ENCODE results near the gene AJAP1. TPM values are rescaled to one million over a fixed set of nuclear protein-coding genes. Genes with fewer than 3 reads are reported as not detected.

AJAP1 gene
- total and polyA plus RNA-seq, 2 experiments from 2014 or later = not detected

DNA sequence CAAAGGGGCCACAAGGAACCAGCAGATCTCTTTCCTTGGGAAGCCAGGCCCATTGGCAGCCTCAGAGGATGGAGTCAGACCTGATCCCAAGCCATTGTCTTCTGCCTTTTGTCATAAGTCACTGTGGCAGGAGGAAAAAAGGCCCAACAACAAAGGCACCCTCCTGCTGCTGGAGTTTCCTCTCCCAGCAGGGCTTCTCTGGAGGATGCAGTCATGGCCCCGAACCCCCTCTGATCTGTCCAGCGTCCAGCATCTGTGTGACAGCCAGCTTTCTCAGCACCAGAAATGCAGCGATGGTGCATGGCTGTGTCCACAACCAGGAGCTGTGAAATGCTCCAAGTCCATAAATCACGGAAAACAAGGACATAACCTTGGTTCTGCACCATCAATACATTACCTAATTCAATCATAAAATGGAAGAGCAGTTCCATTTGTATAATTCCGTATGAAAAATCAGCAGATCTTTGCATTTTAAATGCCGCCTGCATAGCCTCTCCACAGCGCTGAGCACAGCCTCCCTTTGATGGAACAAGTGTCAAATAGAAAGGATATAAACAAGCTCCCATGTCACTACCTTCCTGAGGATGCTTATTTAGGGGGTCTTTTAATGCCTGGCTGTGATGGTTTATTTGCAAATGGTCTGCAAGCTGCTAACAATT lies 30.6 kb downstream of the AJAP1 start (continued):
- TF ChIP-seq, protein P1, sequence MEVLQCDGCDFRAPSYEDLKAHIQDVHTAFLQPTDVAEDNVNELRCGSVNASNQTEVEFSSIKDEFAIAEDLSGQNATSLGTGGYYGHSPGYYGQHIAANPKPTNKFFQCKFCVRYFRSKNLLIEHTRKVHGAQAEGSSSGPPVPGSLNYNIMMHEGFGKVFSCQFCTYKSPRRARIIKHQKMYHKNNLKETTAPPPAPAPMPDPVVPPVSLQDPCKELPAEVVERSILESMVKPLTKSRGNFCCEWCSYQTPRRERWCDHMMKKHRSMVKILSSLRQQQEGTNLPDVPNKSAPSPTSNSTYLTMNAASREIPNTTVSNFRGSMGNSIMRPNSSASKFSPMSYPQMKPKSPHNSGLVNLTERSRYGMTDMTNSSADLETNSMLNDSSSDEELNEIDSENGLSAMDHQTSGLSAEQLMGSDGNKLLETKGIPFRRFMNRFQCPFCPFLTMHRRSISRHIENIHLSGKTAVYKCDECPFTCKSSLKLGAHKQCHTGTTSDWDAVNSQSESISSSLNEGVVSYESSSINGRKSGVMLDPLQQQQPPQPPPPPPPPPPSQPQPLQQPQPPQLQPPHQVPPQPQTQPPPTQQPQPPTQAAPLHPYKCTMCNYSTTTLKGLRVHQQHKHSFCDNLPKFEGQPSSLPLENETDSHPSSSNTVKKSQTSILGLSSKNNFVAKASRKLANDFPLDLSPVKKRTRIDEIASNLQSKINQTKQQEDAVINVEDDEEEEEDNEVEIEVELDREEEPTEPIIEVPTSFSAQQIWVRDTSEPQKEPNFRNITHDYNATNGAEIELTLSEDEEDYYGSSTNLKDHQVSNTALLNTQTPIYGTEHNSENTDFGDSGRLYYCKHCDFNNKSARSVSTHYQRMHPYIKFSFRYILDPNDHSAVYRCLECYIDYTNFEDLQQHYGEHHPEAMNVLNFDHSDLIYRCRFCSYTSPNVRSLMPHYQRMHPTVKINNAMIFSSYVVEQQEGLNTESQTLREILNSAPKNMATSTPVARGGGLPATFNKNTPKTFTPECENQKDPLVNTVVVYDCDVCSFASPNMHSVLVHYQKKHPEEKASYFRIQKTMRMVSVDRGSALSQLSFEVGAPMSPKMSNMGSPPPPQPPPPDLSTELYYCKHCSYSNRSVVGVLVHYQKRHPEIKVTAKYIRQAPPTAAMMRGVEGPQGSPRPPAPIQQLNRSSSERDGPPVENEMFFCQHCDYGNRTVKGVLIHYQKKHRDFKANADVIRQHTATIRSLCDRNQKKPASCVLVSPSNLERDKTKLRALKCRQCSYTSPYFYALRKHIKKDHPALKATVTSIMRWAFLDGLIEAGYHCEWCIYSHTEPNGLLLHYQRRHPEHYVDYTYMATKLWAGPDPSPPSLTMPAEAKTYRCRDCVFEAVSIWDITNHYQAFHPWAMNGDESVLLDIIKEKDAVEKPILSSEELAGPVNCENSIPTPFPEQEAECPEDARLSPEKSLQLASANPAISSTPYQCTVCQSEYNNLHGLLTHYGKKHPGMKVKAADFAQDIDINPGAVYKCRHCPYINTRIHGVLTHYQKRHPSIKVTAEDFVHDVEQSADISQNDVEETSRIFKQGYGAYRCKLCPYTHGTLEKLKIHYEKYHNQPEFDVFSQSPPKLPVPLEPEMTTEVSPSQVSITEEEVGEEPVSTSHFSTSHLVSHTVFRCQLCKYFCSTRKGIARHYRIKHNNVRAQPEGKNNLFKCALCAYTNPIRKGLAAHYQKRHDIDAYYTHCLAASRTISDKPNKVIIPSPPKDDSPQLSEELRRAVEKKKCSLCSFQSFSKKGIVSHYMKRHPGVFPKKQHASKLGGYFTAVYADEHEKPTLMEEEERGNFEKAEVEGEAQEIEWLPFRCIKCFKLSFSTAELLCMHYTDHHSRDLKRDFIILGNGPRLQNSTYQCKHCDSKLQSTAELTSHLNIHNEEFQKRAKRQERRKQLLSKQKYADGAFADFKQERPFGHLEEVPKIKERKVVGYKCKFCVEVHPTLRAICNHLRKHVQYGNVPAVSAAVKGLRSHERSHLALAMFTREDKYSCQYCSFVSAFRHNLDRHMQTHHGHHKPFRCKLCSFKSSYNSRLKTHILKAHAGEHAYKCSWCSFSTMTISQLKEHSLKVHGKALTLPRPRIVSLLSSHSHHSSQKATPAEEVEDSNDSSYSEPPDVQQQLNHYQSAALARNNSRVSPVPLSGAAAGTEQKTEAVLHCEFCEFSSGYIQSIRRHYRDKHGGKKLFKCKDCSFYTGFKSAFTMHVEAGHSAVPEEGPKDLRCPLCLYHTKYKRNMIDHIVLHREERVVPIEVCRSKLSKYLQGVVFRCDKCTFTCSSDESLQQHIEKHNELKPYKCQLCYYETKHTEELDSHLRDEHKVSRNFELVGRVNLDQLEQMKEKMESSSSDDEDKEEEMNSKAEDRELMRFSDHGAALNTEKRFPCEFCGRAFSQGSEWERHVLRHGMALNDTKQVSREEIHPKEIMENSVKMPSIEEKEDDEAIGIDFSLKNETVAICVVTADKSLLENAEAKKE (CRISPR knock-in tag; IDR thresholded peaks at IDR 0.05) = no peak
- TF ChIP-seq, protein P2, sequence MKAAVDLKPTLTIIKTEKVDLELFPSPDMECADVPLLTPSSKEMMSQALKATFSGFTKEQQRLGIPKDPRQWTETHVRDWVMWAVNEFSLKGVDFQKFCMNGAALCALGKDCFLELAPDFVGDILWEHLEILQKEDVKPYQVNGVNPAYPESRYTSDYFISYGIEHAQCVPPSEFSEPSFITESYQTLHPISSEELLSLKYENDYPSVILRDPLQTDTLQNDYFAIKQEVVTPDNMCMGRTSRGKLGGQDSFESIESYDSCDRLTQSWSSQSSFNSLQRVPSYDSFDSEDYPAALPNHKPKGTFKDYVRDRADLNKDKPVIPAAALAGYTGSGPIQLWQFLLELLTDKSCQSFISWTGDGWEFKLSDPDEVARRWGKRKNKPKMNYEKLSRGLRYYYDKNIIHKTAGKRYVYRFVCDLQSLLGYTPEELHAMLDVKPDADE (IDR thresholded peaks at IDR 0.05) = no peak
- TF ChIP-seq EZH2phosphoT487 (IDR thresholded peaks at IDR 0.05; ENCODE audit: unreplicated experiment) (no peak), EZH2 (IDR thresholded peaks at IDR 0.05; ENCODE audit: low read depth, unreplicated experiment) (no peak)

DNA sequence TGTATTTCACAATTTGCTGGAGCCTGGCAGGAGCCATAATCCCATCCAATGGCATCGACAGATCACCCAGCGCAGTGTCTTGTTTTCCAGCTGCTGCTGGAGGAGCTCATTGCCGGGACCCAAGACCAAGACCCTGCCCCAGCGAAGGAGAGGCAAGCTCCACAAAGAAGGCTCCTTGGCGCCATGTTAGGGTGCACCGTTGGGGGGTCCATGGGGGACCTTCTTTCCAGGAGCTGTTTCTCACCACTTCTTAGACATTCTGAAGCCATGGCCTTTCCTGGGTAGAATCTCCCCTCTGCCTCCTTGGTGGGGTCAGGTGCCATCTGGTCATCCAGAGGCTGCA lies 31.1 kb downstream of the AJAP1 start:
- no peak overlapping the region for H2AFZ ChIP-seq
- TF ChIP-seq POLR2AphosphoS5 (IDR thresholded peaks at IDR 0.05; ENCODE audit: low read depth) = no peak
- Mint-ChIP-seq H3K27ac (no peak overlapping the region), H3K9me3 (no peaks in the 10 kb centered on the region), H3K36me3 (ENCODE audit: low read depth) (no peaks in the 10 kb centered on the region; the same call in 1 of the 3 replicates), H3K4me3 (no peak overlapping the region), H3K4me1 (peaks cover 23% of the 10 kb centered on the region), H3K27me3 (ENCODE audit: insufficient read depth, low read depth, poor library complexity) (peaks cover 3% of the 10 kb centered on the region)
- H3K4me3 ChIP-seq = no peak overlapping the region
- no peaks in the 10 kb centered on the region for H4K20me1 ChIP-seq (replicated peaks; ENCODE audit: insufficient read depth)
- no peak overlapping the region for H3K27ac ChIP-seq (ENCODE audit: low read depth)
- H3F3A ChIP-seq (replicated peaks; ENCODE audit: low read depth) = no peaks in the 10 kb centered on the region
- no peaks in the 10 kb centered on the region for H3K4me1 ChIP-seq (ENCODE audit: insufficient read depth)
- ATAC-seq = no peak
- H3K4me2 ChIP-seq = no peak overlapping the region
- H3K9me2 ChIP-seq (ENCODE audit: insufficient read depth) = no peaks in the 10 kb centered on the region
- DNase-seq (ENCODE audit: low spot score) = no peak
- H3K36me3 ChIP-seq (ENCODE audit: insufficient read depth) = no peaks in the 10 kb centered on the region; the same call in 1 of the 2 replicates
- no peaks in the 10 kb centered on the region for H3K27me3 ChIP-seq (ENCODE audit: insufficient read depth)
- no peaks in the 10 kb centered on the region for H3K79me2 ChIP-seq (replicated peaks; ENCODE audit: insufficient read depth)

All from GM23338 (cell line).